Kidney (tissue), 2 donors: Measurements from ENCODE around the gene LPIN1. TPM values are rescaled to one million over a fixed set of nuclear protein-coding genes. Genes with fewer than 3 reads are reported as not detected.

Experiments
- microRNA-seq: library from miRNA; unstranded; fragments of <30 nt; microRNA quantifications from one replicate; pipeline ENCODE4 v1.2.0, GENCODE V29; 2020
- polyA plus RNA-seq: library from polyadenylated mRNA; stranded (reverse); fragments of 350-450 nt; fragmentation: Illumina TruSeq; extraction: RNeasy Lipid Tissue Mini Kit (QIAGEN cat#74804); gene quantifications from one replicate; pipeline ENCODE4 v1.2.3, GENCODE V29; 2014; ENCODE audit warnings: low read depth, low replicate concordance; ENCODE audit not compliant: insufficient read depth
- total RNA-seq: library from RNA; stranded (reverse); fragmentation: NEBNext Ultra II Directional; extraction: Animal tissue kit (Norgen Biotek cat#: 25700); gene quantifications from one replicate; pipeline ENCODE4 v1.2.1, GENCODE V29; 2021
- donor health status: DM: yes; HTN: yes; CAD: no.

Gene LPIN1
- total and polyA plus RNA-seq, 2 donors from 2014 or later: 11.8 to 36.8 TPM

Small RNA genes within 50 kb of the gene (microRNA-seq; reads per million reads assigned to microRNA genes)
- gene MIR4262 (not detected), gene MIR548S (not detected)

Other genes starting within 250 kb of the LPIN1 start
- gene GREB1, start 212.6 kb upstream of the LPIN1 start, total RNA-seq: 0.98 TPM
- gene GREB1, start 212.6 kb upstream of the LPIN1 start, polyA plus RNA-seq: 1.8 TPM
- not detected for gene NTSR2, start 76.4 kb upstream of the LPIN1 start, total RNA-seq
- not detected for gene NTSR2, start 76.4 kb upstream of the LPIN1 start, polyA plus RNA-seq